HG02884 (cell line): ENCODE data around the gene PAPPA.

Source experiments
- ATAC-seq: cut with Tn5 transposase; IDR thresholded peaks from one replicate; pipeline ENCODE4 v1.9.1; 2021; ENCODE audit warnings: mild to moderate bottlenecking, moderate library complexity; ENCODE audit not compliant: unreplicated experiment

Gene PAPPA

GRCh38 chr9:116336133-116336862 is 182.7 kb downstream of the PAPPA start:
- ATAC-seq = no peak

GRCh38 chr9:116337015-116337414 is 183.4 kb downstream of the PAPPA start:
- ATAC-seq = no peak

DNA sequence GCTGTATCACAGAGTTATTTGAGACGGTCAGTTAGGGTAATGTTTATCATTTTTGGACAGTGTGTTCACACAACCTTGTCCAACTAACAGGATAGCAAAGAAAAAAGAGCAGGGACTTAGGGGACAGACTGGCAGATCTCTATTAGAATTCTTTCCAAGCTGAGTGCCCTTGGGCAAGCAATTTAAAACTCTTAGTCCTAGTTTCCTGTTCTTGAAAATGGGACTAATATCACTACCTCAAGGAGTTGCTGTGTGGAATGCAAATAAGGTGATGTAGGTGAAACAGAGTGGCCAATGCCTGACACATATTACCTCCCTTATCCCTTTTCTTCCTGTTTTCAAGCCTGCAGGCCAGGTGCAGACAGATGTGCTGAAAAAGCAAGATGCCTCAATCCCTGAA is 186.7 kb downstream of the PAPPA start:
- ATAC-seq = no peak

- no peak for ATAC-seq
Observed at GRCh38 chr9:116342061-116342460, 188.5 kb downstream of the PAPPA start.

DNA sequence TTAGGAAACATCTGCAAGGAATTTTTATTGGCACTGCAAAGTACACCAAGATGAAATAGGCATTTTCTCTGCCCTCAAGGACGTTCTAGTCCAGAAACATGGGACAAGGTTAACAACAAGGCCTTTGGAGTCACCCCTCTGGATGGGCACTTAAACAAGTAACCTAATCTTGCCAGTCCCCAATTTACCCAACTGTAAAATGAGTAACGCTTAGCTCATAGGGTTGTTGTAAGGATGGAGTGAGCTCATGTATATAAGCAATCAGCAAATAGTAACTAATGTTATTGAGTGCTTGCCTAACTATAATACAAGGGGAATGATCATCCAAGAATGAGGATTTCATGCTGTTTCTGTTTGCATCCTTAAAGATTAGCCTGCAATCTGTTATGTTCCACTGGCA is 189.3 kb downstream of the PAPPA start:
- ATAC-seq = no peak

DNA sequence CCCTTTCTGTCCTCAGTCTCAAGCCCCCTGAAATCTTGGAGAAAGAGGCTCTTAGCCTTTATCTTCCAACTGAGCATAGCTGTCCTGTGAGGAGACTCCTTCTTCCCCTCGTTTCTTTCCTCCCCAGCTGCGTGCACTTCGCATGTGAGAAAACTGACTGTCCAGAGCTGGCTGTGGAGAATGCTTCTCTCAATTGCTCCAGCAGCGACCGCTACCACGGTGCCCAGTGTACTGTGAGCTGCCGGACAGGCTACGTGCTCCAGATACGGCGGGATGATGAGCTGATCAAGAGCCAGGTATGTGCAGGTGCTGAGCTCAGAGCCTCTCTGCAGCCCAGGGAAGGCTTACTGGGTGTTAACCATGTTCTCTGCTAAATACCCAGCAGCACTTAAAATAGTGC is 190.8 kb downstream of the PAPPA start:
- no peak for ATAC-seq

GRCh38 chr9:116345393-116345792 is 191.8 kb downstream of the PAPPA start:
- no peak for ATAC-seq

DNA sequence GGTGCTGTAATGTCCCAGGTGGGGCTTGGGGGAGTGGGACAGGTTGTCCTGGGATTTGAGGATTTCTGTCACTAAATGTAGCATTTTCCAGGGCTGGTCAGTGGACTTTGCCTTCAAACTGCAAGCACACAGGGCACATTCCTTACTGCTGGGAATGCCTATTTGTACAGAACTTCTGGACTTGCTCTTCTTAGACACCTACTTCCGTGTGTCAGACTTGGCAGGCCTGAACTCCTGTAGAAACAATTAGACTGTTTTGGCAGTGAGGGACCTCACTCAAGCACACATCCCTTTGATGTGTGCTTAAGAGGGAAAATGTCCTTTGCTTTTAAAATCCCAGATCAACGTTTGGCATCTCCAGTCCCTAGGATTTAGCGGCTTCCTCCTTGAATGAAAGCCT is 192.2 kb downstream of the PAPPA start:
- ATAC-seq = no peak

- ATAC-seq = no peak
Observed at GRCh38 chr9:116349684-116350083, 196.1 kb downstream of the PAPPA start.

GRCh38 chr9:116350213-116350612 is 196.6 kb downstream of the PAPPA start:
- no peak for ATAC-seq

GRCh38 chr9:116352958-116353357 is 199.4 kb downstream of the PAPPA start:
- no peak for ATAC-seq

- no peak for ATAC-seq
Observed at GRCh38 chr9:116355153-116355921, 201.7 kb downstream of the PAPPA start.

GRCh38 chr9:116358251-116358650 is 204.7 kb downstream of the PAPPA start:
- no peak for ATAC-seq

DNA sequence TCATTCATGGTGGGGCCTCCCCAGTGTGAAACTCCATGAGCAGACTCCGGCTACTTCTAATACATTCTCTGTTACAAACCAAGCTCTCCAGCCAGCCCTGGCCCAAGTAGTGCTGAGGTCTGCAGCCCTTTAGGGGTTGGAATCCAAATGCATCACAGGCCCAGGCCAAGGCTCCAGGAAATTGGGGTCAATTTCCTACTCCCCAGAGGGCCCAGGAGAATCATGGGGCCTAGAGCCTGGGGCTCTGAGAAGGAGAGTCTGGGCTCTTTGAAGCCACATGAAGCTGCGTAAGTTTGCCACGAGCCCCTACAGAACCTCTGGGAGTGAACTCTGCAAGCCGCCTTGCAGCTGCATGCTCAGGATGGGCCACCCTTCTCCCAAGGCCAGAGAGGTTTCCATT is 206.4 kb downstream of the PAPPA start:
- no peak for ATAC-seq

DNA sequence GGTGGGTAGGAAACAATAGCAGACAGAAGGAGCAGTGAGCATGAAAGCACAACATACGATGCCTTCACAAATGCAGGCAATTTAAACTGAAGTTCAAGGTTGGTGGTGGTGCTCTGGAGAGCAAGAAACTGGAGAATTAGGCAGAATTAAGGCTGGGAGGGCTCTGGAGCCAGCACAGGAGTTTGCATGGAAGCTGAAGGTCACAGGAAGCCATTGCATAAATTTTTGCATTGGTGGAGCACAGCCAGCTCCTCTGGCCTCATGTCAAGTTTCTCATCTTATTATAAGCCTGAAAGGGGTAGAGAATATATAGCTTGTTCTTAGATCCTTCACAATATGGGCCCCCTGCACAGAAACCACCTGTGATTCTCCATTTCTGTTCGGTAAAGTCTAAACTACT is 207.4 kb downstream of the PAPPA start:
- ATAC-seq = no peak

- ATAC-seq = no peak
Observed at GRCh38 chr9:116361547-116361946, 208.0 kb downstream of the PAPPA start.

DNA sequence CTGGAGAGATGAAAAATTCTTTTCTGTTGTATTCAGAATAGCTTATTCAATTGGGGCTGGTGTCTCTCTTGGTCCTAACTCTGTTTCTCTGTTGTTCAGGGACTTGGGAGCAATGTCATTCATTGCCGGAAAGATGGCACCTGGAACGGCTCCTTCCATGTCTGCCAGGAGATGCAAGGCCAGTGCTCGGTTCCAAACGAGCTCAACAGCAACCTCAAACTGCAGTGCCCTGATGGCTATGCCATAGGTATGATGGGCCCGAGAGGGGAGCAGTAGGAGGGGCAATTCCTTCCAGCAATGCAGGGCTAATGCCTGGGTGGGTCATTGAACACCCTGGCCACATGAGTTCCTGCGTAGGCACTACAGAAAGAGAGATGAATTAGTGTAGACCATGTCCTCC is 208.9 kb downstream of the PAPPA start:
- ATAC-seq = no peak

- no peak for ATAC-seq
Observed at GRCh38 chr9:116365056-116365471, 211.5 kb downstream of the PAPPA start.

- no peak for ATAC-seq
Observed at GRCh38 chr9:116366241-116366640, 212.7 kb downstream of the PAPPA start.

- no peak for ATAC-seq
Observed at GRCh38 chr9:116368680-116369079, 215.1 kb downstream of the PAPPA start.

- no peak for ATAC-seq
Observed at GRCh38 chr9:116369706-116370105, 216.1 kb downstream of the PAPPA start.

DNA sequence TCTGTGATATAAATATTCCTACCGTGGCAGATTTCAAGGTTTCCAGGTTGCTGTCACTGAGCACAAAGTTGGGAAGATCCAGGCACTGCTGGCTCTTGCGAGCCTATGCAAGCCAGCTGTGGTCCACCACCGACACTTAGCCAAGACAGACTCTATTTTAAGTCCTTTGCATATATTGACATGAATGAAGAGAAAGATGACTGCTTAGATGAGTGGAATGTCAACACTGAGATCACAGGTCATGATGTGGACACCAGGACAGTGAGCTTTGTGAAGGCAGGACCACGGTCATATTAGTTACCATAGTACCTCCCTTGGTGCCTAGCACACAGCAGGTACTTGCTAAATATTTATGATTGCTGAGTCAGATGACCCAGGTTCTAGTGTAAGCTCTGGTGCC is 217.0 kb downstream of the PAPPA start:
- no peak for ATAC-seq
